Brain pericyte (primary cell): ENCODE results near the gene DLG1.
A peak's percentile ranks its signal among the peaks of the same experiment; 100 is the strongest.

Experiments
- DNase-seq: peaks from one replicate; pipeline ENCODE4 v3.0.0-alpha.2; 2012; ENCODE audit warnings: low read depth, low spot score

The DLG1 gene

GRCh38 chr3:197174927-197175326, 123.5 kb downstream of the DLG1 start:
- no peak for DNase-seq

GRCh38 chr3:197173620-197174019, 124.8 kb downstream of the DLG1 start:
- no peak for DNase-seq

GRCh38 chr3:197171481-197172067, 126.8 kb downstream of the DLG1 start:
- DNase-seq: no peak

- DNase-seq: no peak
These were observed 129.4 kb downstream of the DLG1 start for GRCh38 chr3:197169028-197169427.

GRCh38 chr3:197168606-197169005, 129.8 kb downstream of the DLG1 start:
- DNase-seq: peak; percentile 25

- DNase-seq: no peak
These were observed 130.3 kb downstream of the DLG1 start for GRCh38 chr3:197168063-197168462.

- DNase-seq: no peak
These were observed 130.9 kb downstream of the DLG1 start for GRCh38 chr3:197167549-197167948.

- no peak for DNase-seq
These were observed 132.5 kb downstream of the DLG1 start for GRCh38 chr3:197165890-197166289.

GRCh38 chr3:197155046-197155445, 143.4 kb downstream of the DLG1 start:
- no peak for DNase-seq

- peak; percentile 15 for DNase-seq
These were observed 146.8 kb downstream of the DLG1 start for GRCh38 chr3:197151580-197151979.

- DNase-seq: no peak
These were observed 148.9 kb downstream of the DLG1 start for GRCh38 chr3:197149528-197149927.

- no peak for DNase-seq
These were observed 154.2 kb downstream of the DLG1 start for GRCh38 chr3:197144188-197144587.

- DNase-seq: no peak
These were observed 158.8 kb downstream of the DLG1 start for GRCh38 chr3:197139586-197139985.

- DNase-seq: no peak
These were observed 160.7 kb downstream of the DLG1 start for GRCh38 chr3:197137751-197138150.

- no peak for DNase-seq
These were observed 161.7 kb downstream of the DLG1 start for GRCh38 chr3:197136744-197137143.

GRCh38 chr3:197135212-197135611, 163.2 kb downstream of the DLG1 start:
- no peak for DNase-seq

GRCh38 chr3:197132916-197133530, 165.4 kb downstream of the DLG1 start:
- DNase-seq: no peak

- DNase-seq: no peak
These were observed 172.8 kb downstream of the DLG1 start for GRCh38 chr3:197125636-197126035.

GRCh38 chr3:197124713-197125112, 173.7 kb downstream of the DLG1 start:
- DNase-seq: no peak

- no peak for DNase-seq
These were observed 176.0 kb downstream of the DLG1 start for GRCh38 chr3:197122394-197122793.

- no peak for DNase-seq
These were observed 181.3 kb downstream of the DLG1 start for GRCh38 chr3:197117114-197117513.

- no peak for DNase-seq
These were observed 184.4 kb downstream of the DLG1 start for GRCh38 chr3:197114007-197114406.

- no peak for DNase-seq
These were observed 186.7 kb downstream of the DLG1 start for GRCh38 chr3:197111685-197112084.

- no peak for DNase-seq
These were observed 192.6 kb downstream of the DLG1 start for GRCh38 chr3:197105786-197106185.
